B cell (primary cell): ENCODE measurements around the gene ALDH3A1.
"Not testable (repeated sequence)": the region's sequence is repeated elsewhere in the genome, so short reads cannot be mapped to it uniquely, and the experiment has no call there.

Experiments used
- EZH2 ChIP-seq: IDR thresholded peaks from 2 replicates; pipeline ENCODE4 v1.6.1; 2012; ENCODE audit warnings: borderline replicate concordance, low read depth, mild to moderate bottlenecking, moderate library complexity, low read length; ENCODE audit not compliant: insufficient read depth, poor library complexity, severe bottlenecking
- TF ChIP-seq, protein P1 (sequence below): fragments of 200-600 bp; IDR thresholded peaks from one replicate; pipeline ENCODE4 v1.8.0; 2022; ENCODE audit warnings: antibody characterized with exemption, mild to moderate bottlenecking

GRCh38 chr17:19763991-19764390 is 15.9 kb upstream of the ALDH3A1 start:
- TF ChIP-seq, protein P1, sequence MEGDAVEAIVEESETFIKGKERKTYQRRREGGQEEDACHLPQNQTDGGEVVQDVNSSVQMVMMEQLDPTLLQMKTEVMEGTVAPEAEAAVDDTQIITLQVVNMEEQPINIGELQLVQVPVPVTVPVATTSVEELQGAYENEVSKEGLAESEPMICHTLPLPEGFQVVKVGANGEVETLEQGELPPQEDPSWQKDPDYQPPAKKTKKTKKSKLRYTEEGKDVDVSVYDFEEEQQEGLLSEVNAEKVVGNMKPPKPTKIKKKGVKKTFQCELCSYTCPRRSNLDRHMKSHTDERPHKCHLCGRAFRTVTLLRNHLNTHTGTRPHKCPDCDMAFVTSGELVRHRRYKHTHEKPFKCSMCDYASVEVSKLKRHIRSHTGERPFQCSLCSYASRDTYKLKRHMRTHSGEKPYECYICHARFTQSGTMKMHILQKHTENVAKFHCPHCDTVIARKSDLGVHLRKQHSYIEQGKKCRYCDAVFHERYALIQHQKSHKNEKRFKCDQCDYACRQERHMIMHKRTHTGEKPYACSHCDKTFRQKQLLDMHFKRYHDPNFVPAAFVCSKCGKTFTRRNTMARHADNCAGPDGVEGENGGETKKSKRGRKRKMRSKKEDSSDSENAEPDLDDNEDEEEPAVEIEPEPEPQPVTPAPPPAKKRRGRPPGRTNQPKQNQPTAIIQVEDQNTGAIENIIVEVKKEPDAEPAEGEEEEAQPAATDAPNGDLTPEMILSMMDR: not testable (repeated sequence)
- TF ChIP-seq EZH2: not testable (repeated sequence)
